SK-N-MC (cell line): Measurements from ENCODE around the gene RIMBP2.

Experiments used
- EZH2 ChIP-seq: fragments of 200-600 bp; sonication (generic); IDR thresholded peaks from one replicate; pipeline ENCODE4 v1.6.1; 2017; ENCODE audit warnings: antibody characterized with exemption
- POLR2AphosphoS5 ChIP-seq: IDR thresholded peaks from 2 replicates; pipeline ENCODE4 v1.6.1; 2012; ENCODE audit warnings: mild to moderate bottlenecking, low read depth, low read length, borderline replicate concordance

DNA sequence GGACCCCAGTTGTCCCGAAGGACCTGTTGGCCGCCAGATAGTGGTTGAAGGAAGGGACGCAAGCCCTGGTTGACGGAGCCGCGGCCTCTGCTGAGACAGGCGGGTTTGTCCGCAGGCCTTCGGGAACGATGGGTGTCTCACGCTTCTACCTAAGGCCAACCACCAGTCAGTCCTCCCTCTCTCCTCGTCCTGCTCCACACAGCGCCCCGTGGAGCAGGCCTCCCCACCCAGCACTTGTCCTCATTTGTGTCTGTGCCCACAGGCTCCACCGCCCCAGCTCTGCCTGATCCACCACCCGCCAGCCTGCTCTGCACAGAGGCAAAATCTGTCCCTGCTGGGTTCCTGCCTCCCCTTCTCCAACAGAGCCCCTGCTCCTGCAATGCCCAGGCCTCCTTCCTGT, 41.0 kb downstream of the RIMBP2 start:
- TF ChIP-seq POLR2AphosphoS5 (no peak), EZH2 (no peak)
